ENCODE measurements around the gene RAD51B. TPM values are rescaled to one million over a fixed set of nuclear protein-coding genes. Genes with fewer than 3 reads are reported as not detected.
A peak's percentile ranks its signal among the peaks of the same experiment; 100 is the strongest.

Gene RAD51B
- total and polyA plus RNA-seq, 2 of the 13 experiments (the other 11 are each of a cell fraction or from before 2014, with no cell fraction given), result 7.0 to 9.5 TPM

DNA sequence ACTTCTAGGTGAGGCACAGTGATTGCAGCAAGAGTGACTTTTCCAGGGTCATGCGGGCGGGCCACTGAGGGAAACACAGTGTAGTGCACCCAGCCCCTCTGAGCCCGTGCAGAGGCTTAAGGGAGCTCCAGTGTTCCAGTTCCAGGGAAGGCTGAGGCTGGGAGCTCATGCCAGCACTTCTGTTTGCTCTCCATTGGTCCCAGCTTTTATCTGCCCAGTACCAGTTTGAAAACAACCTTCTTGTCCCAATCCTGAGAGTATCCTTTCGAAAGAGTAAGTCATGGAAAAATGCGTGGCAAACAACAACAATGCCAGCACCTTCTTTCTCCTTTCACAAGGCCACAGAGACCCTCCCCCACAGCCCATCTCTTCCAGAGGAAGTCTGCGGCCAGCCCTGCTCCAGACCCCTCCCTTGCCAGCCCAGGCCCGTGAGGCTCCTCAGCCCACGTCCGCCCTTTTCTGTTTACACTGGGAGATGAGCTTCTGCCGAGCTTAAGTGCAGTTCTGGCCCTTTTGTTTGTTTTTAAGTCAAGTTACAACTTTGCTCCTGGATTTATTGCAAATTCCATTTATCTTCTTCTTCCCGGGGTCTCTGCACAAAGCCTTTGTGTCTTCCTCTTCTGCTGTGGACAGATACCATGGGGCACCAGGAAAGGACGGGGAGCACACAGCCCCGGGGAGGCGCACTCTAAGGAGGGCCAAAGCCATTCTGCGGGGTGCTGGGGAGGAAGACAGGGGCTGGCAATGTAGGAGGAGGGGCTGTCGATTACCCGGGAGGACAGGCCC is 787.7 kb downstream of the RAD51B start (continued):
- TF ChIP-seq, protein P1, sequence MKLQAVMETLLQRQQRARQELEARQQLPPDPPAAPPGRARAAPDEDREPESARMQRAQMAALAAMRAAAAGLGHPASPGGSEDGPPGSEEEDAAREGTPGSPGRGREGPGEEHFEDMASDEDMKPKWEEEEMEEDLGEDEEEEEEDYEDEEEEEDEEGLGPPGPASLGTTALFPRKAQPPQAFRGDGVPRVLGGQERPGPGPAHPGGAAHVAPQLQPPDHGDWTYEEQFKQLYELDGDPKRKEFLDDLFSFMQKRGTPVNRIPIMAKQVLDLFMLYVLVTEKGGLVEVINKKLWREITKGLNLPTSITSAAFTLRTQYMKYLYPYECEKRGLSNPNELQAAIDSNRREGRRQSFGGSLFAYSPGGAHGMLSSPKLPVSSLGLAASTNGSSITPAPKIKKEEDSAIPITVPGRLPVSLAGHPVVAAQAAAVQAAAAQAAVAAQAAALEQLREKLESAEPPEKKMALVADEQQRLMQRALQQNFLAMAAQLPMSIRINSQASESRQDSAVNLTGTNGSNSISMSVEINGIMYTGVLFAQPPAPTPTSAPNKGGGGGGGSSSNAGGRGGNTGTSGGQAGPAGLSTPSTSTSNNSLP (IDR thresholded peaks at IDR 0.05; ENCODE audit: low read depth, low read length), result no peak
- TF ChIP-seq CREB1 (IDR thresholded peaks at IDR 0.05), result no peak
- 0 out of 2 replicates have a peak, but pooled peaks have one; percentile 37 for TF ChIP-seq CREB1 (CRISPR knock-in tag; IDR thresholded peaks at IDR 0.05)
- peak; percentile 47; the same call in 1 of the 2 replicates for TF ChIP-seq SIX1 (CRISPR knock-in tag; IDR thresholded peaks at IDR 0.05; ENCODE audit: borderline replicate concordance)
- no peak for TF ChIP-seq RAD21 (CRISPR knock-in tag; IDR thresholded peaks at IDR 0.05)
- TF ChIP-seq, protein P2, sequence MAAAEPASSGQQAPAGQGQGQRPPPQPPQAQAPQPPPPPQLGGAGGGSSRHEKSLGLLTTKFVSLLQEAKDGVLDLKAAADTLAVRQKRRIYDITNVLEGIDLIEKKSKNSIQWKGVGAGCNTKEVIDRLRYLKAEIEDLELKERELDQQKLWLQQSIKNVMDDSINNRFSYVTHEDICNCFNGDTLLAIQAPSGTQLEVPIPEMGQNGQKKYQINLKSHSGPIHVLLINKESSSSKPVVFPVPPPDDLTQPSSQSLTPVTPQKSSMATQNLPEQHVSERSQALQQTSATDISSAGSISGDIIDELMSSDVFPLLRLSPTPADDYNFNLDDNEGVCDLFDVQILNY (CRISPR knock-in tag; conservative IDR thresholded peaks at IDR 0.05), result no peak
- TF ChIP-seq HDAC6 (IDR thresholded peaks at IDR 0.05; ENCODE audit: low read depth, low read length), result no peak
- no peak for TF ChIP-seq ZNF678 (CRISPR knock-in tag; IDR thresholded peaks at IDR 0.05)
- TF ChIP-seq, protein P3, sequence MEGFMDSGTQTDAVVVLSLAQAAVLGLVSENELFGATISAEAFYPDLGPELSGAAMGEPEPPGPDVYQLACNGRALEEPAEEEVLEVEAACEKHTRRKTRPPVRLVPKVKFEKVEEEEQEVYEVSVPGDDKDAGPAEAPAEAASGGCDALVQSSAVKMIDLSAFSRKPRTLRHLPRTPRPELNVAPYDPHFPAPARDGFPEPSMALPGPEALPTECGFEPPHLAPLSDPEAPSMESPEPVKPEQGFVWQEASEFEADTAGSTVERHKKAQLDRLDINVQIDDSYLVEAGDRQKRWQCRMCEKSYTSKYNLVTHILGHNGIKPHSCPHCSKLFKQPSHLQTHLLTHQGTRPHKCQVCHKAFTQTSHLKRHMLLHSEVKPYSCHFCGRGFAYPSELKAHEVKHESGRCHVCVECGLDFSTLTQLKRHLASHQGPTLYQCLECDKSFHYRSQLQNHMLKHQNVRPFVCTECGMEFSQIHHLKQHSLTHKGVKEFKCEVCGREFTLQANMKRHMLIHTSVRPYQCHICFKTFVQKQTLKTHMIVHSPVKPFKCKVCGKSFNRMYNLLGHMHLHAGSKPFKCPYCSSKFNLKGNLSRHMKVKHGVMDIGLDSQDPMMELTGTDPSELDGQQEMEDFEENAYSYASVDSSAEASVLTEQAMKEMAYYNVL (CRISPR knock-in tag; IDR thresholded peaks at IDR 0.05; ENCODE audit: borderline replicate concordance), result peak; percentile 43; the same call in 1 of the 2 replicates
- peak; percentile 39; the same call in 1 of the 2 replicates for TF ChIP-seq ZNF556 (CRISPR knock-in tag; IDR thresholded peaks at IDR 0.05; ENCODE audit: borderline replicate concordance)
- no peak for TF ChIP-seq MLXIP (CRISPR knock-in tag; IDR thresholded peaks at IDR 0.05; ENCODE audit: borderline replicate concordance)
- no peak for TF ChIP-seq DNMT1 (CRISPR knock-in tag; IDR thresholded peaks at IDR 0.05)
- no peak for TF ChIP-seq ZNF484 (CRISPR knock-in tag; IDR thresholded peaks at IDR 0.05; ENCODE audit: borderline replicate concordance, low read depth)
- no peak for TF ChIP-seq JARID2 (CRISPR knock-in tag; IDR thresholded peaks at IDR 0.05; ENCODE audit: insufficient replicate concordance)
- TF ChIP-seq ATF7 (IDR thresholded peaks at IDR 0.05), result no peak
- TF ChIP-seq ATF7 (CRISPR knock-in tag; IDR thresholded peaks at IDR 0.05), result no peak
- TF ChIP-seq ZNF276 (CRISPR knock-in tag; IDR thresholded peaks at IDR 0.05; ENCODE audit: low read depth), result no peak
- TF ChIP-seq ZEB1 (IDR thresholded peaks at IDR 0.05; ENCODE audit: insufficient replicate concordance, low read depth), result no peak
- no peak for TF ChIP-seq FOXP1 (IDR thresholded peaks at IDR 0.05)
- peak; percentile 67 for TF ChIP-seq FOXP1 (CRISPR knock-in tag; IDR thresholded peaks at IDR 0.05)
- TF ChIP-seq ZNF550 (CRISPR knock-in tag; IDR thresholded peaks at IDR 0.05; ENCODE audit: borderline replicate concordance), result no peak

All from HepG2 (cell line).